Panc1 (cell line): ENCODE measurements around the gene GNA12. TPM values are rescaled to one million over a fixed set of nuclear protein-coding genes. Genes with fewer than 3 reads are reported as not detected.

Experiments
- ATAC-seq: fragments of 200-7000 bp; cut with Tn5 transposase; 2 replicates; pipeline ENCODE4 v1.9.1; 2020; ENCODE audit warnings: mild to moderate bottlenecking, moderate library complexity
- BruUV-seq: library from RNA; stranded (reverse); fragments of 400-500 nt; replicated peaks from 2 replicates; lab custom pipeline; 2021; lab: Mats Ljungman, UMichigan
- CTCF ChIA-PET: fragments of 300-600 bp; sonication (Branson Sonifier 250); formaldehyde crosslinking; loops from one replicate; lab custom pipeline; 2022; ENCODE audit warnings: antibody characterized with exemption; lab: Charles Lee
- POLR2A ChIA-PET: fragments of 300-600 bp; sonication (Branson Sonifier 250); formaldehyde crosslinking; loops from one replicate; lab custom pipeline; 2022; ENCODE audit warnings: antibody characterized with exemption; lab: Charles Lee
- DNase-seq: peaks from one replicate; pipeline ENCODE4 v3.0.0-alpha.2; 2010; ENCODE audit warnings: low read depth, low spot score
- H3K27ac ChIP-seq: 2 replicates; pipeline ENCODE4 v1.5.1; 2011; ENCODE audit warnings: mild to moderate bottlenecking, low read length, inconsistent platforms
- H3K27me3 ChIP-seq: fragments of 200-500 bp; sonication (Bioruptor generic); 2 replicates; pipeline ENCODE4 v1.6.0; 2014; ENCODE audit warnings: low read length, inconsistent platforms; ENCODE audit not compliant: control insufficient read depth, insufficient read depth
- H3K36me3 ChIP-seq: fragments of 200-500 bp; sonication (Bioruptor generic); 2 replicates; pipeline ENCODE4 v1.5.1; 2014; ENCODE audit warnings: inconsistent platforms, mild to moderate bottlenecking, low read length, moderate library complexity; ENCODE audit not compliant: control insufficient read depth, insufficient read depth
- H3K4me1 ChIP-seq: 2 replicates; pipeline ENCODE4 v1.5.1; 2011; ENCODE audit warnings: inconsistent platforms, mild to moderate bottlenecking, low read length, moderate library complexity; ENCODE audit not compliant: control insufficient read depth, insufficient read depth
- H3K4me3 ChIP-seq, 2 experiments: 2 replicates each; pipeline ENCODE4 v1.5.1; 2011 to 2012; ENCODE audit warnings: low read depth in 2 of 2, low read length in 2 of 2, mild to moderate bottlenecking in 2 of 2, inconsistent platforms in 1 of 2, moderate library complexity in 1 of 2
- H3K9me3 ChIP-seq: fragments of 200-500 bp; sonication (Bioruptor generic); 2 replicates; pipeline ENCODE4 v1.5.1; 2014; ENCODE audit warnings: low read depth, mild to moderate bottlenecking, inconsistent platforms, low read length, moderate library complexity; ENCODE audit not compliant: control insufficient read depth, insufficient read depth
- CTCF ChIP-seq: fragments of 450-650 bp; IDR thresholded peaks from 2 replicates; pipeline ENCODE4 v1.5.1; 2017; ENCODE audit warnings: mild to moderate bottlenecking
- POLR2AphosphoS5 ChIP-seq: IDR thresholded peaks from 2 replicates; pipeline ENCODE4 v1.6.1; 2012; ENCODE audit warnings: mild to moderate bottlenecking, low read depth, low read length, moderate library complexity
- REST ChIP-seq, 2 experiments: IDR thresholded peaks; 2 replicates each; pipeline ENCODE4 v1.6.1; 2011 to 2012; ENCODE audit warnings: low read depth in 2 of 2, control low read depth in 1 of 2, low read length in 1 of 2, mild to moderate bottlenecking in 1 of 2, moderate library complexity in 1 of 2; ENCODE audit not compliant: insufficient read depth in 1 of 2
- SIN3A ChIP-seq: IDR thresholded peaks from 2 replicates; pipeline ENCODE4 v1.6.1; 2012; ENCODE audit warnings: low read depth, mild to moderate bottlenecking, low read length, moderate library complexity, borderline replicate concordance; ENCODE audit not compliant: insufficient read depth
- TCF7L2 ChIP-seq: IDR thresholded peaks from 2 replicates; pipeline ENCODE4 v1.6.1; 2011; ENCODE audit warnings: mild to moderate bottlenecking, low read depth, low read length, inconsistent platforms
- in situ Hi-C: cut with HindIII; loops from 2 replicates; pipeline ENCODE4 v1.10.0; 2016; ENCODE audit warnings: low sequenced_read_pairs, low pct_unique_long_range_greater_than_20kb
- intact Hi-C: fragments of 100-400 bp; cut with micrococcal nuclease; formaldehyde crosslinking; loops from one replicate; pipeline ENCODE4 v1.10.0; 2022; ENCODE audit not compliant: unreplicated experiment
- total RNA-seq: library from RNA; stranded (reverse); gene quantifications from one replicate; pipeline ENCODE4 v1.2.1, GENCODE V29; 2021; ENCODE audit not compliant: unreplicated experiment

Gene GNA12
- total RNA-seq, 1 experiment from 2014 or later: 139 TPM

GRCh38 chr7:2776401-2776800 lies 67.7 kb downstream of the GNA12 start:
- Histone ChIP-seq H3K9me3 (no peaks in the 10 kb centered on the region), H3K36me3 (peaks cover 10% of the 10 kb centered on the region; the same call in 1 of the 2 replicates), H3K27ac (no peak overlapping the region), H3K4me1 (no peaks in the 10 kb centered on the region), H3K27me3 (no peaks in the 10 kb centered on the region), H3K4me3 (no peak overlapping the region)
- ChIA-PET CTCF (no interaction called here), POLR2A (interaction anchor here (0.5 to 1.0 kb wide), 2 partner anchors 8 to 13 kb away, joined by 3 to 5 read pairs; no protein-coding TSS in a partner anchor)
- intact Hi-C loops (no loop called here), in situ Hi-C loops (no loop called here)
- no peak for TF ChIP-seq TCF7L2
- TF ChIP-seq SIN3A: no peak
- TF ChIP-seq POLR2AphosphoS5: no peak
- TF ChIP-seq REST (IDR thresholded peaks at IDR 0.05; ENCODE audit: insufficient read depth in 1 of 2, low read depth in 2 of 2, low read length in 1 of 2): no peak
- no peak for TF ChIP-seq CTCF
- no peak for DNase-seq
- BruUV-seq: no TSS peak
- ATAC-seq: no peak

GRCh38 chr7:2775785-2776184 lies 68.3 kb downstream of the GNA12 start:
- in situ Hi-C loops (no loop called here), intact Hi-C loops (no loop called here)
- CTCF ChIA-PET: no interaction called here
- BruUV-seq: no TSS peak
- ATAC-seq (no peak), DNase-seq (no peak)
- H3K27me3 ChIP-seq: no peaks in the 10 kb centered on the region
- TF ChIP-seq TCF7L2: no peak
- no peak for TF ChIP-seq REST (IDR thresholded peaks at IDR 0.05; ENCODE audit: insufficient read depth in 1 of 2, low read depth in 2 of 2, low read length in 1 of 2)
- TF ChIP-seq CTCF: no peak
- TF ChIP-seq POLR2AphosphoS5: no peak
- no peak for TF ChIP-seq SIN3A
- H3K36me3 ChIP-seq: peaks cover 7% of the 10 kb centered on the region; the same call in 1 of the 2 replicates
- H3K4me3 ChIP-seq: no peak overlapping the region
- no peaks in the 10 kb centered on the region for H3K9me3 ChIP-seq
- POLR2A ChIA-PET: no interaction called here
- no peak overlapping the region for H3K27ac ChIP-seq
- H3K4me1 ChIP-seq: no peaks in the 10 kb centered on the region
